ENCODE results near the gene MSH3.
"Not testable (repeated sequence)": the region's sequence is repeated elsewhere in the genome, so short reads cannot be mapped to it uniquely, and the experiment has no call there.

MSH3 gene

GRCh38 chr5:80759866-80760577, 105.6 kb downstream of the MSH3 start:
- DNase-seq, result no peak

GRCh38 chr5:80760680-80761079, 106.2 kb downstream of the MSH3 start:
- DNase-seq, result no peak

GRCh38 chr5:80761176-80761575, 106.7 kb downstream of the MSH3 start:
- no peak for DNase-seq

GRCh38 chr5:80761966-80762365, 107.5 kb downstream of the MSH3 start:
- no peak for DNase-seq

GRCh38 chr5:80762573-80762972, 108.1 kb downstream of the MSH3 start:
- no peak for DNase-seq

- DNase-seq, result no peak
Observed at GRCh38 chr5:80763211-80763610, 108.8 kb downstream of the MSH3 start.

GRCh38 chr5:80763873-80764647, 109.6 kb downstream of the MSH3 start:
- DNase-seq, result no peak

- DNase-seq, result no peak
Observed at GRCh38 chr5:80764786-80765185, 110.3 kb downstream of the MSH3 start.

GRCh38 chr5:80777347-80778287, 123.2 kb downstream of the MSH3 start:
- DNase-seq, result no peak

- DNase-seq, result no peak
Observed at GRCh38 chr5:80780024-80780423, 125.6 kb downstream of the MSH3 start.

GRCh38 chr5:80780761-80781285, 126.4 kb downstream of the MSH3 start:
- DNase-seq, result no peak

- no peak for DNase-seq
Observed at GRCh38 chr5:80781356-80781755, 126.9 kb downstream of the MSH3 start.

- DNase-seq, result no peak
Observed at GRCh38 chr5:80782626-80783025, 128.2 kb downstream of the MSH3 start.

- not testable (repeated sequence) for DNase-seq
Observed at GRCh38 chr5:80783751-80784150, 129.3 kb downstream of the MSH3 start.

- no peak for DNase-seq
Observed at GRCh38 chr5:80784451-80784850, 130.0 kb downstream of the MSH3 start.

GRCh38 chr5:80789319-80790016, 135.0 kb downstream of the MSH3 start:
- DNase-seq, result not testable (repeated sequence)

GRCh38 chr5:80790698-80791097, 136.2 kb downstream of the MSH3 start:
- no peak for DNase-seq

GRCh38 chr5:80793354-80793753, 138.9 kb downstream of the MSH3 start:
- DNase-seq, result no peak

- no peak for DNase-seq
Observed at GRCh38 chr5:80796846-80797245, 142.4 kb downstream of the MSH3 start.

GRCh38 chr5:80797428-80798024, 143.1 kb downstream of the MSH3 start:
- no peak for DNase-seq

- DNase-seq, result no peak
Observed at GRCh38 chr5:80798166-80798565, 143.7 kb downstream of the MSH3 start.

- no peak for DNase-seq
Observed at GRCh38 chr5:80798633-80799032, 144.2 kb downstream of the MSH3 start.

Data from NCI-H2171 (cell line).